HEK293 (cell line): ENCODE measurements around the gene POFUT2.
A peak's percentile ranks its signal among the peaks of the same experiment; 100 is the strongest.

ENCODE experiments used
- CTCF ChIA-PET: fragments of 350-600 bp; formaldehyde crosslinking; extraction: SDS; loops from one replicate; lab custom pipeline; 2021; ENCODE audit warnings: antibody characterized with exemption; lab: Yijun Ruan, JAX
- POLR2A ChIA-PET: fragments of 300-600 bp; formaldehyde crosslinking; extraction: SDS; loops from one replicate; lab custom pipeline; 2020; ENCODE audit warnings: antibody characterized with exemption, inconsistent platforms; lab: Yijun Ruan, JAX
- H3K27ac ChIP-seq: fragments of 200-500 bp; sonication (Bioruptor generic); 2 replicates; pipeline ENCODE4 v1.5.1; 2014; ENCODE audit warnings: low read depth, low read length, control low read depth, inconsistent platforms; ENCODE audit errors: extremely low read depth
- H3K36me3 ChIP-seq, 2 experiments: fragments of 200-500 bp in 1 of 2; sonication (Bioruptor generic) in 1 of 2; 1 replicate in 1 of 2; 2 replicates in 1 of 2; pipeline ENCODE4 v1.5.1; 2014 to 2017; ENCODE audit warnings: inconsistent platforms in 2 of 2, low read length in 2 of 2; ENCODE audit not compliant: control insufficient read depth in 2 of 2, insufficient read depth in 1 of 2
- H3K4me1 ChIP-seq: fragments of 200-500 bp; sonication (Bioruptor generic); 2 replicates; pipeline ENCODE4 v1.5.1; 2014; ENCODE audit warnings: mild to moderate bottlenecking, low read length, inconsistent platforms; ENCODE audit not compliant: control insufficient read depth, insufficient read depth
- H3K4me3 ChIP-seq: 2 replicates; pipeline ENCODE4 v1.5.1; 2011; ENCODE audit warnings: low read depth, mild to moderate bottlenecking, control low read depth, low read length, moderate library complexity
- H3K9me3 ChIP-seq: fragments of 200-500 bp; sonication (Bioruptor generic); 2 replicates; pipeline ENCODE4 v1.5.1; 2014; ENCODE audit warnings: low read depth, low read length, inconsistent platforms; ENCODE audit not compliant: control insufficient read depth, insufficient read depth
- GLI4 ChIP-seq: fragments of 450-650 bp; formaldehyde crosslinking; IDR thresholded peaks from 2 replicates; pipeline ENCODE4 v1.5.1; 2016; ENCODE audit warnings: missing biosample characterization, missing genetic modification characterization
- GLIS1 ChIP-seq: fragments of 450-650 bp; formaldehyde crosslinking; IDR thresholded peaks from 2 replicates; pipeline ENCODE4 v1.5.1; 2016; ENCODE audit warnings: missing biosample characterization, missing genetic modification characterization
- GLIS2 ChIP-seq: fragments of 450-650 bp; formaldehyde crosslinking; IDR thresholded peaks from 2 replicates; pipeline ENCODE4 v1.5.1; 2016; ENCODE audit warnings: missing biosample characterization, missing genetic modification characterization
- OSR2 ChIP-seq: fragments of 450-650 bp; formaldehyde crosslinking; IDR thresholded peaks from 2 replicates; pipeline ENCODE4 v1.5.1; 2016; ENCODE audit warnings: missing biosample characterization, missing genetic modification characterization
- WT1 ChIP-seq: fragments of 450-650 bp; formaldehyde crosslinking; IDR thresholded peaks from 2 replicates; pipeline ENCODE4 v1.5.1; 2016; ENCODE audit warnings: missing biosample characterization, missing genetic modification characterization
- ZBTB1 ChIP-seq: fragments of 450-650 bp; formaldehyde crosslinking; IDR thresholded peaks from 2 replicates; pipeline ENCODE4 v1.5.1; 2016; ENCODE audit warnings: missing biosample characterization, missing genetic modification characterization
- ZBTB17 ChIP-seq: fragments of 450-650 bp; formaldehyde crosslinking; IDR thresholded peaks from 2 replicates; pipeline ENCODE4 v1.5.1; 2016; ENCODE audit warnings: missing biosample characterization, missing genetic modification characterization
- ZIC2 ChIP-seq: fragments of 450-650 bp; formaldehyde crosslinking; IDR thresholded peaks from 2 replicates; pipeline ENCODE4 v1.5.1; 2016; ENCODE audit warnings: missing biosample characterization, missing genetic modification characterization
- ZNF248 ChIP-seq: fragments of 450-650 bp; formaldehyde crosslinking; IDR thresholded peaks from 2 replicates; pipeline ENCODE4 v1.5.1; 2017; ENCODE audit warnings: missing biosample characterization, missing genetic modification characterization
- ZNF302 ChIP-seq: fragments of 450-650 bp; formaldehyde crosslinking; IDR thresholded peaks from 2 replicates; pipeline ENCODE4 v1.5.1; 2016; ENCODE audit warnings: missing biosample characterization, missing genetic modification characterization, low read depth
- ZNF341 ChIP-seq: fragments of 450-650 bp; formaldehyde crosslinking; IDR thresholded peaks from 2 replicates; pipeline ENCODE4; 2016; ENCODE audit warnings: low read depth, missing biosample characterization, missing genetic modification characterization
- ZNF600 ChIP-seq: fragments of 450-650 bp; formaldehyde crosslinking; IDR thresholded peaks from 2 replicates; pipeline ENCODE4 v1.5.1; 2016; ENCODE audit warnings: missing biosample characterization, missing genetic modification characterization
- ZNF629 ChIP-seq: fragments of 450-650 bp; formaldehyde crosslinking; IDR thresholded peaks from 2 replicates; pipeline ENCODE4 v1.5.1; 2017; ENCODE audit warnings: missing biosample characterization, missing genetic modification characterization
- ZNF654 ChIP-seq: fragments of 450-650 bp; formaldehyde crosslinking; IDR thresholded peaks from 2 replicates; pipeline ENCODE4 v1.5.1; 2016; ENCODE audit warnings: low read depth, missing biosample characterization, missing genetic modification characterization
- TF ChIP-seq, protein P1 (sequence below): fragments of 450-650 bp; formaldehyde crosslinking; IDR thresholded peaks from 2 replicates; pipeline ENCODE4 v1.5.1; 2016; ENCODE audit warnings: missing biosample characterization, missing genetic modification characterization, low read depth
- TF ChIP-seq, protein P2 (sequence below): fragments of 450-650 bp; formaldehyde crosslinking; IDR thresholded peaks from 2 replicates; pipeline ENCODE4 v1.5.1; 2016; ENCODE audit warnings: missing biosample characterization, missing genetic modification characterization
- TF ChIP-seq, protein P3 (sequence below): fragments of 450-650 bp; formaldehyde crosslinking; IDR thresholded peaks from 2 replicates; pipeline ENCODE4 v1.5.1; 2016; ENCODE audit warnings: missing biosample characterization, missing genetic modification characterization
- TF ChIP-seq, protein P4 (sequence below): fragments of 450-650 bp; formaldehyde crosslinking; IDR thresholded peaks from 2 replicates; pipeline ENCODE4 v1.5.1; 2016; ENCODE audit warnings: missing biosample characterization, missing genetic modification characterization, low read depth
- TF ChIP-seq, protein P5 (sequence below): fragments of 450-650 bp; formaldehyde crosslinking; IDR thresholded peaks from 2 replicates; pipeline ENCODE4 v1.5.1; 2016; ENCODE audit warnings: missing biosample characterization, missing genetic modification characterization

The POFUT2 gene

DNA sequence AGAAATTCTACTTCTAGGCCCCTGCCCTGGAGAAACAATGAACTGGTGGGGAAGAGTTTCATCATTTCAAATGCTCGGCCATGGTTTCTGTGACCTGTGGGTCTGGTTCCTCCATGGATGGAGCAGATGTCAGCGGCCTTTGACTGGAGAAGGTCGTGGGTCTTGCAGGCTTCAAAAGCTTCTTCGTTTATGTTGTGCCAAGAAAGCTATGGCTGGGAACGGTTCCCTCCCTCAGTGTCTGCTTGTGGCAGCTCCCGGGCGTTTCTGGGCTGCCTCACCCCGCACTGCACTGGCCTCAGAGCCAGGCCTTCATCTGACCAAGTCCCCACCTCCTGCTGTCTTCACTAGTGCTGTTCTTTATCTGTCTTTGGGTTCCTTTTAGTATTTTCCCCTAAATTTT is 46.4 kb upstream of the POFUT2 start (continued):
- TF ChIP-seq, protein P1, sequence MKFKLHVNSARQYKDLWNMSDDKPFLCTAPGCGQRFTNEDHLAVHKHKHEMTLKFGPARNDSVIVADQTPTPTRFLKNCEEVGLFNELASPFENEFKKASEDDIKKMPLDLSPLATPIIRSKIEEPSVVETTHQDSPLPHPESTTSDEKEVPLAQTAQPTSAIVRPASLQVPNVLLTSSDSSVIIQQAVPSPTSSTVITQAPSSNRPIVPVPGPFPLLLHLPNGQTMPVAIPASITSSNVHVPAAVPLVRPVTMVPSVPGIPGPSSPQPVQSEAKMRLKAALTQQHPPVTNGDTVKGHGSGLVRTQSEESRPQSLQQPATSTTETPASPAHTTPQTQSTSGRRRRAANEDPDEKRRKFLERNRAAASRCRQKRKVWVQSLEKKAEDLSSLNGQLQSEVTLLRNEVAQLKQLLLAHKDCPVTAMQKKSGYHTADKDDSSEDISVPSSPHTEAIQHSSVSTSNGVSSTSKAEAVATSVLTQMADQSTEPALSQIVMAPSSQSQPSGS = no peak

DNA sequence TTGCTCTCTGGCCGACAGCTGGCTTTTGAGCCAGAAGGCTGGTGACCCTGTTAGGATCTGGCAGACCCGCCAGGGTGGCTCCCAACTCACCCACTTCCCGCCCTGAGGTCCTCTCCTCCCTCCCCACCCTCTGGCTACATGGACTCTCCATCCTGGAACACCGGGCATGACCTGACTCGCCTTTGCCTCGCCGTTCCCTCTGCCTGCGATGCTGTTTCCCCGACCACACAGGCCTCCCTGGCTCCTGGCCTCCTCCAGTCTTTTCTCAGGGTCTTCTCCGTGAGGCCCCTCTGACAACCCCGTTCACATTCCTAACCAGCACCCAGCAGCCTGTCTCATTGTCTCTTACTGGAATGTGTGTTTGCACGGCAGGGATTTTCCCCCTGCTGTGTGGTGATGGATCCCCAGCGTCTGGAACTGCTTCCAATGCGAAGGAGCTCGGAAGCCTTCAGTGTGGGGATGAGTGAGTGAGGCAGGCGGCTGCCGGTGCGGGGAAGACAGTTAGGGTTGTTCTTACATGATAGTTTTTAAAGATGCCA is 46.0 kb upstream of the POFUT2 start:
- ChIA-PET CTCF (interaction anchor here (0.7 to 0.9 kb wide), 2 partner anchors 25 to 206 kb away, joined by 3 to 4 read pairs; no protein-coding TSS in a partner anchor), POLR2A (interaction anchor here (1.4 kb wide), 1 partner anchor 10 kb away, joined by 3 read pairs; no protein-coding TSS in a partner anchor)
- Histone ChIP-seq H3K9me3 (no peaks in the 10 kb centered on the region), H3K36me3 (no peaks in the 10 kb centered on the region), H3K4me1 (peaks cover 4% of the 10 kb centered on the region; the same call in 1 of the 2 replicates), H3K4me3 (no peak overlapping the region), H3K27ac (no peak overlapping the region)
- no peak for TF ChIP-seq GLI4 (tag by site-specific recombination)
- TF ChIP-seq, protein P2, sequence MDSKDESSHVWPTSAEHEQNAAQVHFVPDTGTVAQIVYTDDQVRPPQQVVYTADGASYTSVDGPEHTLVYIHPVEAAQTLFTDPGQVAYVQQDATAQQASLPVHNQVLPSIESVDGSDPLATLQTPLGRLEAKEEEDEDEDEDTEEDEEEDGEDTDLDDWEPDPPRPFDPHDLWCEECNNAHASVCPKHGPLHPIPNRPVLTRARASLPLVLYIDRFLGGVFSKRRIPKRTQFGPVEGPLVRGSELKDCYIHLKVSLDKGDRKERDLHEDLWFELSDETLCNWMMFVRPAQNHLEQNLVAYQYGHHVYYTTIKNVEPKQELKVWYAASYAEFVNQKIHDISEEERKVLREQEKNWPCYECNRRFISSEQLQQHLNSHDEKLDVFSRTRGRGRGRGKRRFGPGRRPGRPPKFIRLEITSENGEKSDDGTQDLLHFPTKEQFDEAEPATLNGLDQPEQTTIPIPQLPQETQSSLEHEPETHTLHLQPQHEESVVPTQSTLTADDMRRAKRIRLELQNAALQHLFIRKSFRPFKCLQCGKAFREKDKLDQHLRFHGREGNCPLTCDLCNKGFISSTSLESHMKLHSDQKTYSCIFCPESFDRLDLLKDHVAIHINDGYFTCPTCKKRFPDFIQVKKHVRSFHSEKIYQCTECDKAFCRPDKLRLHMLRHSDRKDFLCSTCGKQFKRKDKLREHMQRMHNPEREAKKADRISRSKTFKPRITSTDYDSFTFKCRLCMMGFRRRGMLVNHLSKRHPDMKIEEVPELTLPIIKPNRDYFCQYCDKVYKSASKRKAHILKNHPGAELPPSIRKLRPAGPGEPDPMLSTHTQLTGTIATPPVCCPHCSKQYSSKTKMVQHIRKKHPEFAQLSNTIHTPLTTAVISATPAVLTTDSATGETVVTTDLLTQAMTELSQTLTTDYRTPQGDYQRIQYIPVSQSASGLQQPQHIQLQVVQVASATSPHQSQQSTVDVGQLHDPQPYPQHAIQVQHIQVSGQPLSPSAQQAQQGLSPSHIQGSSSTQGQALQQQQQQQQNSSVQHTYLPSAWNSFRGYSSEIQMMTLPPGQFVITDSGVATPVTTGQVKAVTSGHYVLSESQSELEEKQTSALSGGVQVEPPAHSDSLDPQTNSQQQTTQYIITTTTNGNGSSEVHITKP (tag by site-specific recombination) = peak; percentile 91
- peak; percentile 77 for TF ChIP-seq GLIS1 (tag by site-specific recombination)
- peak; percentile 95 for TF ChIP-seq ZIC2 (tag by site-specific recombination)
- TF ChIP-seq, protein P3, sequence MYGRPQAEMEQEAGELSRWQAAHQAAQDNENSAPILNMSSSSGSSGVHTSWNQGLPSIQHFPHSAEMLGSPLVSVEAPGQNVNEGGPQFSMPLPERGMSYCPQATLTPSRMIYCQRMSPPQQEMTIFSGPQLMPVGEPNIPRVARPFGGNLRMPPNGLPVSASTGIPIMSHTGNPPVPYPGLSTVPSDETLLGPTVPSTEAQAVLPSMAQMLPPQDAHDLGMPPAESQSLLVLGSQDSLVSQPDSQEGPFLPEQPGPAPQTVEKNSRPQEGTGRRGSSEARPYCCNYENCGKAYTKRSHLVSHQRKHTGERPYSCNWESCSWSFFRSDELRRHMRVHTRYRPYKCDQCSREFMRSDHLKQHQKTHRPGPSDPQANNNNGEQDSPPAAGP (tag by site-specific recombination) = 0 out of 2 replicates have a peak, but pooled peaks have one; percentile 51
- TF ChIP-seq, protein P4, sequence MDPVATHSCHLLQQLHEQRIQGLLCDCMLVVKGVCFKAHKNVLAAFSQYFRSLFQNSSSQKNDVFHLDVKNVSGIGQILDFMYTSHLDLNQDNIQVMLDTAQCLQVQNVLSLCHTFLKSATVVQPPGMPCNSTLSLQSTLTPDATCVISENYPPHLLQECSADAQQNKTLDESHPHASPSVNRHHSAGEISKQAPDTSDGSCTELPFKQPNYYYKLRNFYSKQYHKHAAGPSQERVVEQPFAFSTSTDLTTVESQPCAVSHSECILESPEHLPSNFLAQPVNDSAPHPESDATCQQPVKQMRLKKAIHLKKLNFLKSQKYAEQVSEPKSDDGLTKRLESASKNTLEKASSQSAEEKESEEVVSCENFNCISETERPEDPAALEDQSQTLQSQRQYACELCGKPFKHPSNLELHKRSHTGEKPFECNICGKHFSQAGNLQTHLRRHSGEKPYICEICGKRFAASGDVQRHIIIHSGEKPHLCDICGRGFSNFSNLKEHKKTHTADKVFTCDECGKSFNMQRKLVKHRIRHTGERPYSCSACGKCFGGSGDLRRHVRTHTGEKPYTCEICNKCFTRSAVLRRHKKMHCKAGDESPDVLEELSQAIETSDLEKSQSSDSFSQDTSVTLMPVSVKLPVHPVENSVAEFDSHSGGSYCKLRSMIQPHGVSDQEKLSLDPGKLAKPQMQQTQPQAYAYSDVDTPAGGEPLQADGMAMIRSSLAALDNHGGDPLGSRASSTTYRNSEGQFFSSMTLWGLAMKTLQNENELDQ (tag by site-specific recombination) = no peak
- TF ChIP-seq WT1 (tag by site-specific recombination) = no peak
- peak; percentile 84 for TF ChIP-seq ZNF600 (tag by site-specific recombination)
- TF ChIP-seq ZNF302 (tag by site-specific recombination) = no peak
- no peak for TF ChIP-seq ZBTB1 (tag by site-specific recombination)
- no peak for TF ChIP-seq ZNF248 (tag by site-specific recombination)
- TF ChIP-seq ZBTB17 = no peak
- TF ChIP-seq, protein P5, sequence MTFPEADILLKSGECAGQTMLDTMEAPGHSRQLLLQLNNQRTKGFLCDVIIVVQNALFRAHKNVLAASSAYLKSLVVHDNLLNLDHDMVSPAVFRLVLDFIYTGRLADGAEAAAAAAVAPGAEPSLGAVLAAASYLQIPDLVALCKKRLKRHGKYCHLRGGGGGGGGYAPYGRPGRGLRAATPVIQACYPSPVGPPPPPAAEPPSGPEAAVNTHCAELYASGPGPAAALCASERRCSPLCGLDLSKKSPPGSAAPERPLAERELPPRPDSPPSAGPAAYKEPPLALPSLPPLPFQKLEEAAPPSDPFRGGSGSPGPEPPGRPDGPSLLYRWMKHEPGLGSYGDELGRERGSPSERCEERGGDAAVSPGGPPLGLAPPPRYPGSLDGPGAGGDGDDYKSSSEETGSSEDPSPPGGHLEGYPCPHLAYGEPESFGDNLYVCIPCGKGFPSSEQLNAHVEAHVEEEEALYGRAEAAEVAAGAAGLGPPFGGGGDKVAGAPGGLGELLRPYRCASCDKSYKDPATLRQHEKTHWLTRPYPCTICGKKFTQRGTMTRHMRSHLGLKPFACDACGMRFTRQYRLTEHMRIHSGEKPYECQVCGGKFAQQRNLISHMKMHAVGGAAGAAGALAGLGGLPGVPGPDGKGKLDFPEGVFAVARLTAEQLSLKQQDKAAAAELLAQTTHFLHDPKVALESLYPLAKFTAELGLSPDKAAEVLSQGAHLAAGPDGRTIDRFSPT (tag by site-specific recombination) = no peak
- 0 out of 2 replicates have a peak, but pooled peaks have one; percentile 19 for TF ChIP-seq OSR2 (tag by site-specific recombination)
- TF ChIP-seq ZNF629 = no peak
- no peak for TF ChIP-seq ZNF654 (tag by site-specific recombination)
- TF ChIP-seq, protein P1 = no peak
- TF ChIP-seq ZNF341 (tag by site-specific recombination) = peak; percentile 92
- TF ChIP-seq GLIS2 (tag by site-specific recombination) = no peak
